ENCODE data around the gene IL1RL1. TPM values are rescaled to one million over a fixed set of nuclear protein-coding genes. Genes with fewer than 3 reads are reported as not detected.

IL1RL1 gene
- polyA plus RNA-seq (not detected in 2 replicates), polyA minus RNA-seq (not detected in 2 replicates)

GRCh38 chr2:102310964-102311640, at the start of gene IL1RL1:
IL1RL1 (plus strand) TSS chr2:102311563; CDS start chr2:102338265, 26,702 bp downstream.
- Histone ChIP-seq H3F3A (ENCODE audit: insufficient read depth, low read length, poor library complexity, severe bottlenecking) (no peaks in the 10 kb centered on the region), H3K4me3 (ENCODE audit: low read length) (no peak within 1 kb of the TSS), H4K20me1 (ENCODE audit: insufficient read depth) (no peaks in the 10 kb centered on the region), H3K27ac (ENCODE audit: low read length) (no peak within 1 kb of the TSS), H3K79me2 (replicated peaks; ENCODE audit: insufficient read depth, low read length) (no peaks in the 10 kb centered on the region), H3K4me2 (ENCODE audit: low read length) (no peak within 1 kb of the TSS), H3K9me2 (ENCODE audit: insufficient read depth, low read length) (no peaks in the 10 kb centered on the region), H2AFZ (ENCODE audit: low read depth, low read length) (no peak within 1 kb of the TSS), H3K9ac (ENCODE audit: low read length) (no peak within 1 kb of the TSS), H3K9me3 (ENCODE audit: low read length) (no peaks in the 10 kb centered on the region), H3K27me3 (ENCODE audit: insufficient read depth, low read depth, low read length) (no peaks in the 10 kb centered on the region), H3K36me3 (ENCODE audit: insufficient read depth, low read length) (no peaks in the 10 kb centered on the region)
- TF ChIP-seq TAF1 (IDR thresholded peaks at IDR 0.05; ENCODE audit: low read depth) (no peak), POLR2AphosphoS5 (IDR thresholded peaks at IDR 0.05) (no peak), SMC3 (conservative IDR thresholded peaks at IDR 0.05; ENCODE audit: poor library complexity) (no peak), CTCF (IDR thresholded peaks at IDR 0.05; ENCODE audit: poor library complexity, severe bottlenecking) (no peak), REST (IDR thresholded peaks at IDR 0.05; ENCODE audit: borderline replicate concordance) (no peak), RAD21 (conservative IDR thresholded peaks at IDR 0.05) (no peak), EP300 (conservative IDR thresholded peaks at IDR 0.05; ENCODE audit: poor library complexity, severe bottlenecking) (no peak), EZH2 (IDR thresholded peaks at IDR 0.05; ENCODE audit: borderline replicate concordance, insufficient read depth, low read length, poor library complexity, severe bottlenecking) (no peak), MXI1 (conservative IDR thresholded peaks at IDR 0.05; ENCODE audit: poor library complexity, severe bottlenecking) (no peak)

- H2AFZ ChIP-seq (ENCODE audit: low read depth, low read length), result no peak overlapping the region
- no peaks in the 10 kb centered on the region for H4K20me1 ChIP-seq (ENCODE audit: insufficient read depth)
- H3K27me3 ChIP-seq (ENCODE audit: insufficient read depth, low read depth, low read length), result no peaks in the 10 kb centered on the region
- H3K9me2 ChIP-seq (ENCODE audit: insufficient read depth, low read length), result no peaks in the 10 kb centered on the region
- H3K36me3 ChIP-seq (ENCODE audit: insufficient read depth, low read length), result no peaks in the 10 kb centered on the region
- no peaks in the 10 kb centered on the region for H3K79me2 ChIP-seq (replicated peaks; ENCODE audit: insufficient read depth, low read length)
- no peaks in the 10 kb centered on the region for H3F3A ChIP-seq (ENCODE audit: insufficient read depth, low read length, poor library complexity, severe bottlenecking)
- no peak overlapping the region for H3K27ac ChIP-seq (ENCODE audit: low read length)
- H3K4me3 ChIP-seq (ENCODE audit: low read length), result no peak overlapping the region
- no peak overlapping the region for H3K9ac ChIP-seq (ENCODE audit: low read length)
- H3K4me2 ChIP-seq (ENCODE audit: low read length), result no peak overlapping the region
- H3K9me3 ChIP-seq (ENCODE audit: low read length), result no peaks in the 10 kb centered on the region
- no peak for TF ChIP-seq MXI1 (conservative IDR thresholded peaks at IDR 0.05; ENCODE audit: poor library complexity, severe bottlenecking)
- no peak for TF ChIP-seq REST (IDR thresholded peaks at IDR 0.05; ENCODE audit: borderline replicate concordance)
- no peak for TF ChIP-seq CTCF (IDR thresholded peaks at IDR 0.05; ENCODE audit: poor library complexity, severe bottlenecking)
- no peak for TF ChIP-seq EZH2 (IDR thresholded peaks at IDR 0.05; ENCODE audit: borderline replicate concordance, insufficient read depth, low read length, poor library complexity, severe bottlenecking)
These were observed 48.9 kb upstream of the IL1RL1 start for GRCh38 chr2:102262216-102263129.
